Parathyroid adenoma (tissue), 2 donors: ENCODE measurements around the gene RGS8.

ENCODE experiments used
- H2AFZ ChIP-seq: fragments of 300-600 bp; sonication (generic); one replicate; pipeline ENCODE4 v1.7.0; 2017; ENCODE audit warnings: antibody characterized with exemption, mild to moderate bottlenecking
- H3K27ac ChIP-seq: fragments of 300-600 bp; sonication (generic); one replicate; pipeline ENCODE4 v1.7.0; 2017
- H3K27me3 ChIP-seq: fragments of 300-600 bp; sonication (generic); one replicate; pipeline ENCODE4 v1.7.0; 2017; ENCODE audit warnings: low read length; ENCODE audit not compliant: control insufficient read depth, insufficient read depth
- H3K36me3 ChIP-seq: fragments of 300-600 bp; sonication (generic); one replicate; pipeline ENCODE4 v1.7.0; 2017; ENCODE audit warnings: low read length; ENCODE audit not compliant: control insufficient read depth, insufficient read depth
- H3K4me1 ChIP-seq: fragments of 300-600 bp; sonication (generic); one replicate; pipeline ENCODE4 v1.7.0; 2017; ENCODE audit warnings: control low read depth
- H3K4me2 ChIP-seq: fragments of 300-600 bp; sonication (generic); one replicate; pipeline ENCODE4 v1.7.0; 2017; ENCODE audit warnings: low read length
- H3K4me3 ChIP-seq: fragments of 300-600 bp; sonication (generic); one replicate; pipeline ENCODE4 v1.7.0; 2017; ENCODE audit warnings: low read depth, low read length
- H3K79me2 ChIP-seq: fragments of 300-600 bp; sonication (generic); one replicate; pipeline ENCODE4 v1.7.0; 2017; ENCODE audit warnings: control low read depth
- H3K9ac ChIP-seq: fragments of 300-600 bp; sonication (generic); one replicate; pipeline ENCODE4 v1.7.0; 2017; ENCODE audit warnings: mild to moderate bottlenecking
- H3K9me3 ChIP-seq: fragments of 300-600 bp; sonication (generic); one replicate; pipeline ENCODE4 v1.7.0; 2017; ENCODE audit warnings: low read length; ENCODE audit not compliant: control insufficient read depth
- CTCF ChIP-seq: fragments of 300-600 bp; sonication (generic); IDR thresholded peaks from one replicate; pipeline ENCODE4 v1.7.0; 2017; ENCODE audit warnings: antibody characterized with exemption, mild to moderate bottlenecking
- donor health status: primary hyperparathyroidism.

The RGS8 gene

GRCh38 chr1:182670032-182670749 is 14.2 kb downstream of the RGS8 start:
- H2AFZ ChIP-seq, result no peak overlapping the region
- no peaks in the 10 kb centered on the region for H3K79me2 ChIP-seq
- H3K36me3 ChIP-seq, result no peaks in the 10 kb centered on the region
- H3K4me3 ChIP-seq, result no peak overlapping the region
- no peak for TF ChIP-seq CTCF
- no peaks in the 10 kb centered on the region for H3K4me1 ChIP-seq
- no peak overlapping the region for H3K27ac ChIP-seq
- H3K9ac ChIP-seq, result no peak overlapping the region
- H3K27me3 ChIP-seq, result no peaks in the 10 kb centered on the region
- H3K4me2 ChIP-seq, result no peak overlapping the region
- H3K9me3 ChIP-seq, result no peaks in the 10 kb centered on the region

- Histone ChIP-seq H3K4me3 (no peak overlapping the region), H3K4me1 (no peaks in the 10 kb centered on the region), H2AFZ (no peak overlapping the region), H3K9ac (no peak overlapping the region), H3K4me2 (no peak overlapping the region), H3K79me2 (no peaks in the 10 kb centered on the region), H3K9me3 (no peaks in the 10 kb centered on the region), H3K27ac (no peak overlapping the region), H3K27me3 (no peaks in the 10 kb centered on the region), H3K36me3 (no peaks in the 10 kb centered on the region)
- TF ChIP-seq CTCF, result no peak
Observed at GRCh38 chr1:182669266-182669665, 15.1 kb downstream of the RGS8 start.

- TF ChIP-seq CTCF, result no peak
- Histone ChIP-seq H3K9ac (no peak overlapping the region), H3K9me3 (no peaks in the 10 kb centered on the region), H3K4me2 (no peak overlapping the region), H3K27me3 (no peaks in the 10 kb centered on the region), H3K27ac (no peak overlapping the region), H2AFZ (no peak overlapping the region), H3K79me2 (no peaks in the 10 kb centered on the region), H3K4me3 (no peak overlapping the region), H3K4me1 (no peaks in the 10 kb centered on the region), H3K36me3 (no peaks in the 10 kb centered on the region)
Observed at GRCh38 chr1:182668521-182669054, 15.8 kb downstream of the RGS8 start.

GRCh38 chr1:182667848-182668505 is 16.4 kb downstream of the RGS8 start:
- H3K79me2 ChIP-seq, result no peaks in the 10 kb centered on the region
- no peak overlapping the region for H2AFZ ChIP-seq
- no peak for TF ChIP-seq CTCF
- H3K4me1 ChIP-seq, result no peaks in the 10 kb centered on the region
- no peaks in the 10 kb centered on the region for H3K27me3 ChIP-seq
- H3K9me3 ChIP-seq, result no peaks in the 10 kb centered on the region
- no peaks in the 10 kb centered on the region for H3K36me3 ChIP-seq
- H3K4me2 ChIP-seq, result no peak overlapping the region
- H3K9ac ChIP-seq, result no peak overlapping the region
- H3K4me3 ChIP-seq, result no peak overlapping the region
- H3K27ac ChIP-seq, result no peak overlapping the region
